Trophoblast cell (in vitro differentiated cells and primary cell): Measurements from ENCODE around the gene COLEC11.

Experiments
- DNase-seq, 2 donors: peaks; one replicate each; pipeline ENCODE4 v3.0.0-alpha.2; 2016
- H2AFZ ChIP-seq: 2 replicates; pipeline ENCODE4 v1.6.1; 2013; ENCODE audit warnings: low read length, moderate library complexity, mild to moderate bottlenecking; ENCODE audit not compliant: insufficient read depth, poor library complexity
- H2AK5ac ChIP-seq: 2 replicates; pipeline ENCODE4 v1.6.1; 2013; ENCODE audit warnings: mild to moderate bottlenecking, low read length
- H2BK120ac ChIP-seq: 2 replicates; pipeline ENCODE4 v1.6.1; 2013; ENCODE audit warnings: low read length, mild to moderate bottlenecking, moderate library complexity; ENCODE audit not compliant: insufficient read depth, poor library complexity
- H2BK12ac ChIP-seq: 2 replicates; pipeline ENCODE4 v1.6.1; 2013; ENCODE audit warnings: mild to moderate bottlenecking, low read length, moderate library complexity
- H2BK5ac ChIP-seq: 2 replicates; pipeline ENCODE4 v1.6.1; 2013; ENCODE audit warnings: low read length, low read depth, moderate library complexity, mild to moderate bottlenecking; ENCODE audit not compliant: poor library complexity
- H3K14ac ChIP-seq: 2 replicates; pipeline ENCODE4 v1.6.1; 2013; ENCODE audit warnings: mild to moderate bottlenecking, low read length
- H3K18ac ChIP-seq: 2 replicates; pipeline ENCODE4 v1.6.1; 2013; ENCODE audit warnings: mild to moderate bottlenecking, low read length
- H3K23ac ChIP-seq: 2 replicates; pipeline ENCODE4 v1.6.1; 2013; ENCODE audit warnings: low read length
- H3K27ac ChIP-seq: 2 replicates; pipeline ENCODE4 v1.5.1; 2013; ENCODE audit warnings: low read depth, mild to moderate bottlenecking, inconsistent platforms, low read length, moderate library complexity
- H3K27me3 ChIP-seq: 2 replicates; pipeline ENCODE4 v1.6.1; 2013; ENCODE audit warnings: inconsistent platforms, mild to moderate bottlenecking, low read length, moderate library complexity; ENCODE audit not compliant: insufficient read depth
- H3K36me3 ChIP-seq, 2 experiments: 1 replicate in 1 of 2; 2 replicates in 1 of 2; pipeline ENCODE4 v1.6.1; 2013; ENCODE audit warnings: low read length in 2 of 2, mild to moderate bottlenecking in 2 of 2, moderate library complexity in 1 of 2; ENCODE audit not compliant: insufficient read depth in 2 of 2, control insufficient read depth in 1 of 2
- H3K4ac ChIP-seq: 2 replicates; pipeline ENCODE4 v1.6.1; 2013; ENCODE audit warnings: low read depth, mild to moderate bottlenecking, low read length, moderate library complexity
- H3K4me1 ChIP-seq, 2 experiments: 1 replicate in 1 of 2; 2 replicates in 1 of 2; pipeline ENCODE4 v1.6.1; 2013; ENCODE audit warnings: low read length in 2 of 2, mild to moderate bottlenecking in 2 of 2, moderate library complexity in 1 of 2; ENCODE audit not compliant: insufficient read depth in 2 of 2, control insufficient read depth in 1 of 2
- H3K4me2 ChIP-seq: 2 replicates; pipeline ENCODE4 v1.6.1; 2013; ENCODE audit warnings: inconsistent platforms, mild to moderate bottlenecking, low read length, moderate library complexity
- H3K4me3 ChIP-seq: 2 replicates; pipeline ENCODE4 v1.5.1; 2013; ENCODE audit warnings: mild to moderate bottlenecking, low read depth, low read length, inconsistent platforms
- H3K79me1 ChIP-seq: one replicate; pipeline ENCODE4 v1.6.1; 2013; ENCODE audit warnings: low read length
- H3K79me2 ChIP-seq: 2 replicates; pipeline ENCODE4 v1.6.1; 2013; ENCODE audit warnings: low read length, mild to moderate bottlenecking; ENCODE audit not compliant: control insufficient read depth, insufficient read depth, poor library complexity
- H3K9ac ChIP-seq: 2 replicates; pipeline ENCODE4 v1.6.1; 2013; ENCODE audit warnings: mild to moderate bottlenecking, low read length
- H3K9me3 ChIP-seq: 2 replicates; pipeline ENCODE4 v1.6.1; 2013; ENCODE audit warnings: low read depth, mild to moderate bottlenecking, control low read depth, inconsistent platforms, low read length; ENCODE audit not compliant: insufficient read depth
- H4K12ac ChIP-seq: 2 replicates; pipeline ENCODE4 v1.6.1; 2013; ENCODE audit warnings: low read depth, mild to moderate bottlenecking, low read length, moderate library complexity
- H4K8ac ChIP-seq: 2 replicates; pipeline ENCODE4 v1.6.1; 2013; ENCODE audit warnings: low read depth, mild to moderate bottlenecking, low read length, moderate library complexity
- H4K91ac ChIP-seq: one replicate; pipeline ENCODE4 v1.6.1; 2013; ENCODE audit warnings: low read depth, mild to moderate bottlenecking, low read length, moderate library complexity
- WGBS: extraction: QIAGEN DNeasy Blood & Tissue Kit; methylation state at CpG from one replicate; pipeline ENCODE4 v1.1.7; 2013; ENCODE audit warnings: missing lambda C conversion rate; ENCODE audit not compliant: insufficient read length, insufficient coverage; ENCODE audit errors: extremely low coverage; 5-methylcytosine and 5-hydroxymethylcytosine counted together

The COLEC11 gene

DNA sequence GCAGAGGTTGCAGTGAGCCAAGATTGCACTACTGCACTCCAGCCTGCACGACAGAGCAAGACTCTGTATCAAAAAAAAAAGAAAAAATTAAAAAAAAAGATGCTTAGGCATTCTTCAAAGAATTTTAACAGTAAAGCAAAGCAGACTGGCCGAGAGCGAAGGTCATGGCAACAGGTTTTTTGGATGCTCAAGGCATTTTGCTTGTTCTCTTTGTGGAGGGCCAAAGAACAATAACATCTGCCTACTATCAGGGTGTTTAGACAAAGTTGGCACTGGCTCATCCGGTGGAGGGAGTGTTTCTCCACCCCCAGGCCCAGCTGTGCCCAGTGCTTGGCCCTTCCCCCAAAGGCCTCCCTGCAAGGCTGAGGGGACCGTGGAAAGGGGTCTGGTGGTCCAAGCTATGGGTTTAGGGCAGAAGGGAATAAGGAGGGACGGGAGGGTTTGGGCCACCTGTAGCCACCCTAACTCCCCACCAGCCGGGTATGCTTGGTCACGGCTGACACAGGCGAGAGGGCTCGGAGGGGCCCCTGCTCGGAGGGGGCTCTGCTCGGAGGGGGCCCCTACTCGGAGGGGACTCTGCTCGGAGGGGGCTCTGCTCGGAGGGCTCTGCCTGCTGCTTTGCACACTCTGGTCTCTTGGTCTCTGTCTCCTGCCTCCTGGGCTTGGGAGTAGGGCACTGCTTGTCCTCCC, 36.4 kb downstream of the COLEC11 start:
- Histone ChIP-seq H3K18ac (no peak overlapping the region), H2BK120ac (no peak overlapping the region), H3K9me3 (peaks cover 4% of the 10 kb centered on the region), H4K91ac (no peak overlapping the region), H3K23ac (no peak overlapping the region), H3K27ac (no peak overlapping the region), H2AFZ (no peak overlapping the region), H3K4me2 (no peak overlapping the region), H3K14ac (no peak overlapping the region), H3K27me3 (no peaks in the 10 kb centered on the region), H3K79me1 (no peaks in the 10 kb centered on the region), H2BK5ac (no peak overlapping the region), H3K4ac (no peak overlapping the region), H3K4me1 (no peaks in the 10 kb centered on the region), H3K36me3 (no peaks in the 10 kb centered on the region), H2AK5ac (no peak overlapping the region), H2BK12ac (no peak overlapping the region), H3K4me3 (no peak overlapping the region), H3K79me2 (no peaks in the 10 kb centered on the region), H3K9ac (no peak overlapping the region), H4K12ac (no peak overlapping the region), H4K8ac (no peak overlapping the region)
- WGBS: no CpG with 5 or more reads among the region's 15 CpGs
- no peak for DNase-seq

DNA sequence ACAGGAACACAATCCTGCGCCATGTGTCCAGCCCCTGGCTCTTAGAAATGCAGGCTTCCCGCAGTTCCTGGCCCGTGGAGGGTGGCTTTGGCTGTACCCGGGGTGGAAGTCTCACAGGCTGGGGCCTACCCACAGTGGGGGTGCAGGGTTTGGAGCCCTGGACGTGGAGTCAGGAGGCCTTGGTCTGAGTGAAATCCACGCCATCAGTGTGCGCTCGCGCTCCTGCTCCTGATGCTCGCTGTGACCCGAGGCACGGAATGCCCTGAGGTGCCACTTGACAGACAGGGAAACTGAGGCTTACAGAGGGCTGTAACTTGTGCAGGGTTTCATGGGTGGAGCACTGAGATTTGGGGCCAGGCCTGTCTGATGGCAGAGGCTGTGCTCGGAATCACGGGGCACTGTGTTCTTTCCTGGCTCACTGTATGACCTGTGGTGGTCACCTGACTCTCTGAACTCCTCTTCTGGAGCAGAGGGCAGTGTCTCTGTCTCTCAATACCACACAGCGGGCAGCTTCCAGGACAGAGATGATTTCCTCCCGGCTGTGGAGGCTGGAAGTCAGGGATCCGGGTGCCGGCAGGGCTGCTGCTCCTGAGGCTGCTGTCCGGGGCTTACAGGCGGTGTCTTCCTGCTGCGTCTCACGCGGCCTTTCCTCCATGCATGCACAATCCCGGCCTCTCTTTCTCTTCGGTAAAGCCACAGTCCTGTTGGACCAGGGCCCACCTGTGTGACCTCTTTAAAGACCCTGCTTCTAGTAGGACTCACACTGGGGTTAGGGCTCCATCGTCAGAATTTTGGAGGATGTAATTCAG, 37.1 kb downstream of the COLEC11 start:
- no peak overlapping the region for H2BK5ac ChIP-seq
- no peak overlapping the region for H2BK120ac ChIP-seq
- no peaks in the 10 kb centered on the region for H3K79me2 ChIP-seq
- no peak overlapping the region for H4K91ac ChIP-seq
- H3K23ac ChIP-seq: no peak overlapping the region
- H3K36me3 ChIP-seq: no peaks in the 10 kb centered on the region
- no peaks in the 10 kb centered on the region for H3K79me1 ChIP-seq
- H3K4me2 ChIP-seq: no peak overlapping the region
- H3K27me3 ChIP-seq: no peaks in the 10 kb centered on the region
- H3K9ac ChIP-seq: no peak overlapping the region
- no peak overlapping the region for H2AK5ac ChIP-seq
- no peak overlapping the region for H3K14ac ChIP-seq
- no peak overlapping the region for H2BK12ac ChIP-seq
- H4K8ac ChIP-seq: no peak overlapping the region
- H3K9me3 ChIP-seq: peaks cover 4% of the 10 kb centered on the region
- no peaks in the 10 kb centered on the region for H3K4me1 ChIP-seq
- no peak overlapping the region for H3K18ac ChIP-seq
- no CpG with 5 or more reads among the region's 26 CpGs for WGBS
- H3K4ac ChIP-seq: no peak overlapping the region
- H3K27ac ChIP-seq: no peak overlapping the region
- no peak overlapping the region for H4K12ac ChIP-seq
- H3K4me3 ChIP-seq: no peak overlapping the region
- no peak overlapping the region for H2AFZ ChIP-seq
- no peak for DNase-seq

DNA sequence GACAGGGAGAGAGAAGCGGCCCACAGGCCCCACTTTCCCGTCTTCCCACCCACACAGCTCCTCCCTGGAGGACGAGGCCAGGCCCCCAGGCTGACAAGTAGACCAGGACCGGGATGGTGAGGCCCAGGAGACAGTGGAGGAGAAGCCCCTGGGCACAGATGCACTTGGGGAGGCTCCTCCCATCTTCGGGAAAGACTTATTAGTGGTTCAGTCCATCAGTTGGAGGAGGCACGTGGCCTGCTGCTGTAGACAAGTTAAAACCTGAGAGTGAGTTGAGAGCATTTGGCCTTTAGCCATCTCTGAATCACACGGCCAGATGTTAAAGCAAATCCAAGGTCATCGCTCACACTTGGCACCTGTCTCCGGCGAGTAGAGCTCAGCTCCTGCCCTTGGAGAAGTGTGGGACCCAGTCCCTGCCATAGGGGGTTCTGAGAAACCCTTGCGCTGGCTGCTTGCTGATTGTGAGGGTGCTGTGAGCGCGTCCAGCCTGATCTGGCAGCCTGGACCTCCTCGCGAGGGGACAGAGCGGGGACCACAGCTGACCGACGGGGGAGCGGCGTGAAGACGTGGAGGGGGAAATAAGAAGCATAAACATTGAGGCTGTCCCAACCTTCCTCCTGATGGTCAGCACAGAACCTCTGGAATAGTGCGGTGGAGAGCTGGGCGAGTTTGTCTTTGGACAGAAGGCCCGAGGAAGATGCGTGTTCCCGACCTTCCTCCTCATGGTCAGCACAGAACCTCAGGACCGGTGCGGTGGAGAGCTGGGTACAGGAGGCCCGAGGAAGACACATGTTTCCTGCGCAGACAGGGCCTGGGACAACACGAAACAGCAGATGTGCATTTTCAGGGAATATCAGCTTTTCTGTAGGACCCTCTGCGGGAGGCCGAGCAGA, 38.4 kb downstream of the COLEC11 start:
- Histone ChIP-seq H3K4ac (no peak overlapping the region), H3K4me1 (no peaks in the 10 kb centered on the region), H3K79me1 (no peaks in the 10 kb centered on the region), H4K8ac (no peak overlapping the region), H3K79me2 (no peaks in the 10 kb centered on the region), H3K36me3 (no peaks in the 10 kb centered on the region), H3K23ac (no peak overlapping the region), H2BK12ac (no peak overlapping the region), H3K4me3 (no peak overlapping the region), H2BK5ac (no peak overlapping the region), H2AK5ac (no peak overlapping the region), H2BK120ac (no peak overlapping the region), H3K27ac (no peak overlapping the region), H4K12ac (no peak overlapping the region), H3K9me3 (no peaks in the 10 kb centered on the region), H3K4me2 (no peak overlapping the region), H2AFZ (no peak overlapping the region), H4K91ac (no peak overlapping the region), H3K14ac (no peak overlapping the region), H3K27me3 (no peaks in the 10 kb centered on the region), H3K9ac (no peak overlapping the region), H3K18ac (no peak overlapping the region)
- no CpG with 5 or more reads among the region's 33 CpGs for WGBS
- no peak for DNase-seq

DNA sequence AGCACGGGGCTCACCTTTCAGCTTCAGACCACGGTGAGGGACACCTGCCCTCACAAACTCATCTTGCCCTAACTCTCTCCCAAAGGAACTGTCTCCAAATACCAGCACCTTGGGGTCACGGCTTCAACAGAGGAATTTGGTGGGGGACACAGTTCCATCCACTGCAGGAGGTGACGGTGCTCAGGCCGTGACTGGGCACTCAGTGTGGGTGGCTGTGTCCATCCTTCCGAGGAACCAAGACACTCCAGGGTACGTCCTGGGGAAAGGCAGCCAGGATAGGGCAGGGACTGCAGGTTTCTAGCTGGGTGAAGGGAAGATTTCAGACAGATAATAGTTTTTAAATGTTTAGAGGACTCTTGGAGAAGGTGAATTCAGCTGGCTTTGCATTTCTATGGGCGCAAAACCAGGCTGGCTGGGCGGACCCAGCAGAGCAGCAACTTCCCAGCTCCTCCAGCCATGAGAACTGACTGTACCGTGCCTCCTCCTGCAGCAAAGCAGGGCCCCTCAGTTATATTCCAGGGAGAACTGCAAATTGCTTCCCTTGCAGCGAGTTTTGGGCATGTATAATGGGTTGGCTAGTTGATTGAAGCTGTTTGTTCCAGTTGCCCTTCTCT, 39.2 kb downstream of the COLEC11 start:
- Histone ChIP-seq H2BK12ac (no peak overlapping the region), H3K4me3 (no peak overlapping the region), H2BK5ac (no peak overlapping the region), H3K4me1 (no peaks in the 10 kb centered on the region), H4K91ac (no peak overlapping the region), H3K18ac (no peak overlapping the region), H4K12ac (no peak overlapping the region), H3K79me1 (no peaks in the 10 kb centered on the region), H4K8ac (no peak overlapping the region), H3K79me2 (no peaks in the 10 kb centered on the region), H3K4me2 (no peak overlapping the region), H2AK5ac (no peak overlapping the region), H2BK120ac (no peak overlapping the region), H3K14ac (no peak overlapping the region), H3K36me3 (no peaks in the 10 kb centered on the region), H3K9me3 (no peaks in the 10 kb centered on the region), H3K27me3 (no peaks in the 10 kb centered on the region), H3K27ac (no peak overlapping the region), H3K4ac (no peak overlapping the region), H3K23ac (no peak overlapping the region), H3K9ac (no peak overlapping the region), H2AFZ (no peak overlapping the region)
- no peak for DNase-seq
- WGBS: no CpG with 5 or more reads among the region's 11 CpGs
